Hematopoietic multipotent progenitor cell (in vitro differentiated cells): ENCODE measurements around the gene ASZ1. TPM values are rescaled to one million over a fixed set of nuclear protein-coding genes. Genes with fewer than 3 reads are reported as not detected.

Source experiments
- DNase-seq, 3 donors: peaks; one replicate each; pipeline ENCODE4 v3.0.0-alpha.2; 2011 to 2015; ENCODE audit warnings: low read depth in 2 of 3, low spot score in 2 of 3
- total RNA-seq: library from RNA; depleted of rRNA; stranded (reverse); fragments of >200 nt; gene quantifications from one replicate; pipeline ENCODE4 v1.2.3, GENCODE V29; 2012

ASZ1 gene
- total RNA-seq, 1 donor, result not detected

DNA sequence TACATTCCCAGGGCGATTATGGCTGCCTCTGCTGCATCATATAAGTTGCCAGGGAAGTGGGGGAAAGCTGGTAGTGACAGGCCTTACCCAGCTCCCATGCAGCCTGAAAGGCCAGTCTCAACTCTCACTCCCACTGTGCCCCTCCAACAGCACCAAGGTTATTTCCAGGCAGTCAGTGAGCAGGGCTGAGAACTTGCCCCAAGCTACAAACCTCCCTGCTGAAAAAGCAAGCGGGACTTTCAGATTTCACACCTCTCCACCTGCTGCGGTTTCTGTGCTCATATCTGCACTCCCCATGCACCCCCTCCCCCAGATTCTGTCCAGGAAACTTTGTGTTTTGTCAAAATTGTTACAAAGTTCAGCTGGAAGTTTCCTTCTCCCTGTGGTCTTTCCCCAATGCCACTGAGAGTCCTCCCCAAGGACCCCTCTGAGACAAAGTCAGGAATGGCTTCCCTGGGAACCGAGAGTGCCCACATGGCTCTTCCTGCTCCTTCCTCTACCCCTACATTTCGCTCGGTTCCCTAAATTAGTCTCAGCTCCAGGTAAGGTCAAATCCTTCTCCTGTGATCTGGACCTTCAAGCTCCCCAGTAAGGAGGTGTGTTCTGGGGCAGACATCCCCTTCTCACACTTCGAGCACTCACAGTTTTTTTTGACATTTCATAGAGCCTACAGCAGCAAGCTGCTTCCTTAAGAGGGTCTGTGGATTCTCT is 79.2 kb downstream of the ASZ1 start:
- no peak for DNase-seq

DNA sequence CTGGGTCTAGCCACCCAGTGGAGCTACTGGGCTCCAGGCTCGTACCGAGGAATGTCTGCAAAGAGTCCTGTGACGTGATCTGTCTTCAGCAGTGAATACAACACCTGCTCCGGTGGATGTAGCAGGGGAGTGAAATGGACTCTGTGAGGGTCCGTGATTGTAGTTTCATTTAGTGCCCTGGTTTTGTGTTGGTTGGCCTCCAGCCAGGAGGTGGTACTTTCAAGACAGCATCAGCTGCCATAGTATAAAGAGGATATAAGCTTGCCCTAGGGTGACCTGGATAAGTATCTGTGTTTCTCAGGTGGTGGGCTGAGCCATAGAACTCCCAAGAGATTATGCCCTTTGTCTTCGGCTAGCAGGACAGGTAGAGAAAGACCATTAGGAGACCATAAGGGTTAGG is 79.8 kb downstream of the ASZ1 start:
- no peak for DNase-seq

DNA sequence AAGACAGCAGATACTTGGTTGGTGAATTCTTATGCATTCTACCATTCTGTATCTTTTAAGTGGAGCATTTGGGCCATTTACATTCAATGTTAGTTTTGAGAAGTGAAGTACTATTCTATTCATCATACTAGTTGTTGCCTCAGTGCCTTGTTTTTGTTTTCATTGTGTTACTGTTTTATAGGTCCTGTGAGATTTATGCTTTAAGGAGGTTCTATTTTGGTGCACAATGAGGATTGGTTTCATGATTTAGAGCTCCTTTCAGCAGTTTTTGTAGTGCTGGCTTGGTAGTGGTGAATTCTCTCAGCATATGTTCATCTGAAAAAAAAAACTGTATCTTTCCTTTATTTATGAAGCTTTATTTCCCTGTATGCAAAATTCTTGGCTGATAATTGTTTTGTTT is 81.1 kb downstream of the ASZ1 start:
- no peak for DNase-seq

DNA sequence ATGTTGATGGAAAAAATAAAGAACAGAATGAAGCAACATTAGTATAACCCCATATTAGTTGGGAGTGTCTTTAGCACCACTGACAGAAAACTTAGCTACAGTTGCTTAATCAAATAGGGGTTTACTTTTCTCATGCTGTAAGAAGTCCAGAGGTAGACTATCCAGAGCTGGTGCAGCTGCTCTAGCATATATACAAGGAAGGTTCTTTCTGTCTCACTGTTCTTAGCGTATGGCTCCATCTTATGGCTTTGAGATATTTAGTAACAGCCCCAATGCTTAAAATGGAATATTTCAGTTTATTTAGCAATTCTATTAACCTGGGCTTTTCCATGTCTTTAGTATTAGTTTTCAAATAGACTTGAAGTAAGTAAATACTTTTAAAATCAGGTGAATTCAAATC is 89.3 kb downstream of the ASZ1 start:
- DNase-seq, result no peak

DNA sequence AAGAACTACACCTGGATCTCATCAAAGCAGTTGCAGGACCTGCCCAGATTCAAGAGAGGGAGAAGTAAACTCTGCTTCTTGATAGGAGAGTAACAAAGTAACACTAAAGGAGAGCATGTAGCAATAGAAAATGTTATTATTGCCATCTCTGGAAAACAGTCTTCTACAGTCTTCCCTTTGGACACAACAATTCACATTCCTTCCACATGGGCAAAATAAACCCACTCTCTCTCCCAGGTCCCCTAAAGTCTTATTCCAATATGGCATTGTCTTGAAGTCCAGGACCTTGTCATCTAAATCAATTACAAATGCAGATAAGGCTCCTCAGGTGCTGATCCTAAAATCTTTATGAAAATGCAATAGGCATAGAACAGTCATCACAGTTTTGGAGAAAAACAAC is 94.1 kb downstream of the ASZ1 start:
- no peak for DNase-seq

DNA sequence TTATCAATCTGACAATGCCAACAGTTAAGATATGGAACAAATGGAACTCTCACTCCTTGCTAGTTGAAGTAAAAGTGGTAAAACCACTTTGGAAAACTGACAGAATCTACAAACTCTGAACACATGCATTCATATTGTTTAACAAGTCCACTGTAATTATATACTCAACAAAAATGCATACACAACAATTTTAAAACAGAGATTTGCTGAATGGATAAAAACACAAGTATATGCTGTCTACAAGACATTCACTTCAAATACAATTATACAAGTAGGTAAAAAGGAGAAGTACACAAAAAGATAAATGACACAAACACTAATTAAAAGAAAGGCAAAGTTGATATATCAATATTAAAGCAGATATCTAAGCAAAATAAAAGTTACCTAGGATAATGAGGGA is 95.3 kb downstream of the ASZ1 start:
- DNase-seq, result no peak

DNA sequence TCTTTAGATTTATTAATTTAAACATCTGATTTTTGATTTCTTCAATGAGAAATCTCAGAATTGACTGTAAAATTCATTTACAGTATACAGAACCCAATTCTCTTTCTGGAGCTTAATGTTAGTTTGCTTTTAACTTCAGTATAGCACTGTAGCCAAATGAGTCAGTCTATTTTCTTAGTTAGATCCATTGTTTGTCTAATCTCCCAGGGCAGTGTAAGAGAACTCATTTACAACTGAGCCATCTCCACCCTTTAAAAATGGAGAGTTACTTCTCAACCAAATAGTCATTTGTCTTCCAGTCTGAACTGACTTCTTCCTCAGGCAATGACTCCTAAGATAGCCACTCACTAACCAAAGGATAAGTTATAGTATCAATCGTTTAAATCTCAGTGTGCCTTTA is 101.5 kb downstream of the ASZ1 start:
- DNase-seq, result no peak

DNA sequence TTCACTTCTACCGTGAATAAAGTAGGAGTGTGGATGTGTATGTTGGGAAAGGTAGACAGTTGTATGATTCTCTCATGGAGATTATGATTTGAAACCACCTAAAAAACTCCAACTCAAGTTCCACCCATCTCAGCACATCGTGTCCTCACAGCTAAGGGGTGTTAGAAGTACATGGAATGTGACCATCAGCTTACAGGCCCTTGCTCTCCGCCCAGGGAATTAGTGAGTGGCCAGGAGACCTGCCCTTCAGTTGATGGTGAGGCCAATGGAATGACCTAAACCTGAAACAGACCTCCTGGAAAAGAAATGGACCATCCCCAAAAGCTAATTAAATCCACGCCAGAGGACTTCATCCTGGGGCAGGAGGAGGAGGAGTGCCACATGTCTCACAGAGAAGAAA is 102.3 kb downstream of the ASZ1 start:
- DNase-seq, result no peak

DNA sequence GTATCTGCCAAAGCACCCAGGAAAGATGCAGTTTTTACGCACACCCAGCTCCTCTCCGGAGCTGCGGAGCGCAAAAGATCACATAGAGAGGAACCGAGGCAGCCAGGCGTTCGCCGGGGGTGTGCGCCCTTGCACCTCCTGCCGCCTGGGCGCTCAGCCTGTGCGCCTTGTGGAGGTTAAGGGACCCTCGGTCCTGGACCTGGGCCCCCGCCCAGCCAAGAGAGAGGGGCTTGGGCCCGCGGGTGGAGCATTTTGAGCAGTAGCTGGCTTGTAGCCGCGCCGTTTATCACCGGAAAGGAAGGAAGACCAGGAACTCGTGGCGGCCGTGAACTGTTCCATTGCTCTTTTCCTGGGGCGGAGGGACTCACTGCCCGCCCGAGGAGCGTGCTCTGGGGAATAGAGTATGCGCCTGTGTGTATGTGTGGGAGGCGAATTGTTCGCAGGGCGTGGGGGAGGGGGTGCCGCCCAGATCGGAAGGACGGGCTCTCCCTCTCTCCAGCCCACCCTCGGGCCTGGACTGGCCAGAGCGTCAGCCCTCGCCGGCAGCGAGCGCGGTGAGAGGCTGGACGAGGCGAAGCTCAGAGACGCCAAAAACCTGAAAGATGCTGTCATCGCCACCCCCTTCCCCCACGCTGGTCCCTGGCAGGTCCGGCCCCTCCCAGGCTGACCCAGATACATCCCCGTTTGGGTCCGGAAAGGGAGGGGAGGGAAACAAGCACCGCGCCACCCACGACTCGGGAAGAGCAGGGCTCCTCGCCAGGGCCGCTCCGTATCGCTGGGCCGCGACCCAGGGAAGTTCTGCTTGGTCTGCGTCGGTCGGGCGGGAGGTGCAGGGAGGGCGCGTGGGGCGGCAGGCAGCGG is 103.2 kb downstream of the ASZ1 start:
- no peak for DNase-seq

DNA sequence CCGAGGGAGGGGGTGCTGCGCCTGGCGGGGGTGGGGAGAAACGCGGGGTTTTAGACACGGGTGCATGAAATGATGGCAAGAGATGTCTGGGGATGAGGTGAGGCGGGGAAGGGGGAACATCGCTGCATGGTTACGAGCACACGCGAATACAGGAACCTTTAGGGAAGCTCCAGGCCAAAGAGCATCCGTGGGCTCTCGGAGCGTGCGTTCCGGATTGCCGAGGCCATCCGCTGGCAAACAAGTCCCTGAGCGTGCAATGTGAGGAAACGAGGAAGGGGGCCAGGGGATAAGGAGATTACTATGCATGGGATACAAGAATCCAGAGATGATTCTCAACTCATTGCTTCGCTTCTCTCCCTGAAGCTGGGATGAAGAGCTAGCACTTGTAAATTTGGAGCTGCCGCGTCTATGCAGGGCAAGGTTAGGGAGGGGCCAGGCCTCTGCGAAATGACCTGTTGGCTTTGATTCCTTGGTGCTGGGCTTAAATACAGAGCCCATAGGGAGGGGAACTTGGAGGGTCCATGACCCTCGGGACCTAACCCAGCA is 103.9 kb downstream of the ASZ1 start:
- peak in 1 of 3 donors; percentile 24 for DNase-seq

DNA sequence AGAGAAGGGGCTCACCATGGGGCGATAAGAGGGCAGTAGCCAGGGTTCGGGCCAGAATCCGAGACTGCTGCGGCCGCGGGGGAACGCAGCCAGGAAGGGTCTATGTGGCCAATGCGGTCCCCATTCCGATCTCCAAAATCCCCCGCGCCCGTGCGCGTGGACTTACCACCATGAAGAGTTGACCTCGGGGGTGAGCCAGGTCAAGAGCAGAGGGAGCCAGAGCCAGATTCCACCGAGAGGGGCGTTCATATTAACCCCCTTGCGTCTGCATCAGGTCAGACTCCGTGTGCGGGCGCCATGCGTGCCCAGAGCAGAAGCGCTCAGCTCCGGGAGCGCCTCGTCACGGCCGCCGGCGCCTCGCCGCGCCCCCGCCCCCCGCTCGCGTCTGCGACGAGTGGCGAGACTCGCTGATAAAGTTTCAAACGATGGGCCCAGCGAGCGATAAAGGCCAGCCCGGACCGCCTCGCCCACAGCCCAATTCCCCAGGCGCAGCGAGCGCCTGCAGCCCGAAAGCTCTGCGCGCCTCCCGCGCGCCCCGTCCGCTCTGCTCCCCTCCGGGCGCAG is 104.5 kb downstream of the ASZ1 start, which contains the start of gene WNT2:
TSS of gene WNT2 (minus strand) at position 318 of the 564 bp plus-strand sequence. CDS start at position 249, 69 bp downstream.
- DNase-seq, result peak in 1 of 3 donors; percentile 5

DNA sequence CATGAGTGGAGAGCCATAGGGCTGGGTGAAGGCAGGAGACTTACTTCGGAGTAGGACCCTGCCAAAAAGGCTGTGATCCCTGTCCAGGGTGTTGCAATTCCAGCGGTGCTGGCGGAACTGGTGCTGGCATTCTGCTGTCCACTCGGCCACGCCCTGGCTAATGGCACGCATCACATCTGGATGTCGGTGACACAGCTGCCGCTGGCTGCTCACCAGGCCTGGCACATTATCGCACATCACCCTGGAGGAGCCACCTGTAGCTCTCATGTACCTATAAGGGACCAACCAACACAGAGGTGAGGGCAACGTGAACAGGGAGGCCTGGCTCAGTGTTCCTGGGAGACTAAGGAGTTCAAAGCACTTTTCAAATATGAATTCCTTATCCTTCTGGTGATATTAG is 106.8 kb downstream of the ASZ1 start:
- no peak for DNase-seq

DNA sequence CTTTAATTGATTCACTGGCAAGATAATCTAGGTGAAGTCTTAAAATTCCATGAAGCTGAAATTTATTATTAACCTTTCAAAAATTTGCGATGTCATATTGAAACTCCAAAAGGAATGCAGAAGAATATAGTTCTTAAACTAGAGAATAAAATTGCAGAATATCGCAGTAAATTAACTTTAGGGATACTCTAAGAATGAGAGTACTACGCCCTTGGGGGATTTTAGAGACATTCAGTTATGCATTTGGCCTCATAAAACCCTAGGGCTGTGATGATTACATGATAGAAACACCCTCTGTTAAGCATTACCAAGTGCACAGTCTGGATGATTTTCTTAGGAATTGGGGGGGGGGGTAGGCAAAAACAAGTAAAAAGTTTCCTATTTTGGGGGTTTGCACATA is 108.1 kb downstream of the ASZ1 start:
- no peak for DNase-seq

DNA sequence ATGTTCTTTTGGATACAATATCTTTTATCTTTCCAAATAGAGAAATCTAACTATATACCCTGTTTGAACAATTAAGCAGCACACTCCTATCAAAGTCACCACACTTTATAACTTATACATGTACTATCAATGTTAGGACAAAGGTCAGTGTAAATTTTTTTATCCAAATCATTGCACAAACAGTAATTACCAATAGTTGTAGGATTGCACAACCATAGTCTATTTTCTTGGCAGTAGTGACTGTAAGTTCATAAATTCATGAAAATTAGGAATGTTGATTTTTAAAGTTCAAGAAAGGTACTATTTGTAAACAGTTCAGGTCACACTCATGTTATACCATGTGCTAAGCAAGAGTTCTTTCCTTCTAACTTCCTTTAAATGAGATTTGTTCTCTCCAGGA is 113.7 kb downstream of the ASZ1 start:
- DNase-seq, result no peak

Other genes with a start within 250 kb of the ASZ1 start
- not detected for gene WNT2, start 104.4 kb downstream of the ASZ1 start, total RNA-seq
- not detected for gene CFTR, start 52.5 kb upstream of the ASZ1 start, total RNA-seq